HG03457 (cell line): ENCODE results near the gene NLRP2B.
"Not testable (repeated sequence)": the region's sequence is repeated elsewhere in the genome, so short reads cannot be mapped to it uniquely, and the experiment has no call there.

Source experiments
- ATAC-seq: cut with Tn5 transposase; IDR thresholded peaks from one replicate; pipeline ENCODE4 v1.9.1; 2021; ENCODE audit warnings: moderate number of reproducible peaks; ENCODE audit not compliant: unreplicated experiment

The NLRP2B gene

DNA sequence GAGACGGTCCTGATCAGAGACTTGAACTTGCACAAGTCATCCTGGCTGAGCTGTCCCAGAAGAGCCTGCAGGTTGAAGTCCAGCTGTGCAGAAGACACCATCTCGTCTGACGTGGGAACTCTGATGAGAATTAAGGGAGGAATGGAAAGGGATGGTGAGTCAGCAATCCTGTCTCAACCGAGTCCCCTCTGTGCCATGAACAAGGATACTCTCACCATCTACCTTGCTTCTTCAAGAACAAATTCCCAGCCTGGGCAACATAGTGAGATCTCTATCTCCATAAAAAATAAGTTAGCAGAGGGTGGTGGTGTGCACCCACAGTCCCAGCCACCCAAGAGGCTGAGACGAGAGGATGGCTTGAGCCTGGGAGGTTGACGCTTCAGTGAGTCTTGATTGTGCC is at the start of gene NLRP2B:
TSS of gene NLRP2B (minus strand) at position 101 of the 400 bp plus-strand sequence.
- no peak for ATAC-seq

DNA sequence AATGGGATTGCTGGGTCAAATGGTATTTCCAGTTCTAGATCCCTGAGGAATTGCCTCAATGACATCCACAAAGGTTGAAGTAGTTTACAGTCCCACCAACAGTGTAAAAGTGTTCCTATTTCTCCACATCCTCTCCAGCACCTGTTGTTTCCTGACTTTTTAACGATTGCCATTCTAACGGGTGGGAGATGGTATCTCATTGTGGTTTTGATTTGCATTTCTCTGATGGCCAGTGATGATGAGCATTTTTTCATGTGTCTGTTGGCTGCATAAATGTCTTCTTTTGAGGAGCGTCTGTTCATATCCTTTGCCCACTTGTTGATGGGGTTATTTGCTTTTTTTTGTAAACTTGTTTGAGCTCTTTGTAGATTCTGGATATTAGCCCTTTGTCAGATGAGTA is 45.9 kb upstream of the NLRP2B start:
- ATAC-seq = not testable (repeated sequence)

- no peak for ATAC-seq
Observed at GRCh38 chrX:57681341-57681740, 1.3 kb upstream of the NLRP2B start.

DNA sequence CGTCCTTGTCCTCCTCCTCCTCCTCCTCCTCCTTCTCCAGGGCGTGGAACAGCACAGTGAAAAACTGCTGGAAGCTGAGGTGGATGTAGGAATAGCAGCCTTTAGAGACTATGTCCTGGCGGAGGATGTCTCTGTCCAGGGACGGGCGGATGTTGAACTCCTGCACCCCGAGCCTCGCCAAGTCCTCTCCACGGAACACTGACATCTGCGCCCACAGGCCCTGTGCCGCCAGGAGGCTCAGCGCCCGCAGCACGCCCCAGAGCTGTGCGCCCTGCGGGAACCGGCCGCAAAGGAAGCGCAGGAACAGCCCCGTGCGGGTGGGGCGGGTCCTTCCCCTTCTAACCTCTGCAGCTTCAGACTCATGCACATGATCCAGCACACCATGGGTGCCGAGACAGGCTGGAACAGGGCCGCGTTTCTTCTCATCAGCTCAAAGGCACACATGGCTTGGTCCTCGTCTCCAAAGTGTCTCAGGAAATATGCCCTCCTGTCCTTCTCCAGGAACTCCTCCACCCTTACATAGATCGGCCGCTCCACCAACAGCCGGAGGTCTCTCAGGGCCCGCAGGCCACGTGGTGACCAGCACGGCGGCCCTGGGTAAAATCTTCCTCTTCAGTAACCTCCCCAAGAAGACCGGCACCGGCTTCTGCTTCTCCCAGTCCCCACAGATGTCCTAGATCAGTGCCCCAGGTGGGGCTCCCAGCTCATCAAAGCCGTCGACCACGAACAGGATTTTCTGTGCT is 1.2 kb downstream of the NLRP2B start:
- ATAC-seq = no peak

DNA sequence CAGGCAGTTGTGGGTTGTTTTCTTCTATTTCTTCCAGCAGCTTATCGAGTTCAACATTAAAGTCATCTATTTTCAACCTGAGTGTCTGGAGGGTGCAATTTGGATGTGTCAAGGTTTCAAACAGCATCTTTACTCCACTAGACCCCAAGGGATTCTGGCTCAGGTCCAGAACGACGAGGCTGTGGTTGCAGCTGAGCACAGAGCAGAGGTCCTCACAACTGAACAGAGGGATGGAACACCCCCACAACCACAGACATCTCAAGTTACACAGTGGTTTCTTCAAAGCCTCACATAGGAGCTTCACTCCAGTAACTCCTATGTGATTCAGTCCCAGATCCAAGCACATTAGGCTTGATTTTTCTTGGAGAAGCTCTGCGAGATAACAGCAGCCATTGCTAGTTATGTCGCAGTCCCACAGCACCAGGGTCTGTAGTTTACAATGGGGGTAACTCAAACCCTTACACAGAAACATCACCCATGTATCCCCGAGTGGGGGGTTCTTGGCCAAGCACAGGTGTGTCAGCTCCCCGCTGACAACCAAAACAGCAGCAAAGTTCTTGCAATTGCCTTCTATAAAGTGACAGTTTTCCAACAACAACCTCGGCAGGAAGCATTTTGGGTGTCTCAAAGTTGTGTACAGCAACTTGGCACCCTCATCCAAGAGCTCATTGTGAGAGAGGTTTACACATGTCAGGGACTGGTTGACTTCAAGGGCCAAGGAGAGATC is 2.8 kb downstream of the NLRP2B start:
- no peak for ATAC-seq

- no peak for ATAC-seq
Observed at GRCh38 chrX:57675320-57675719, 4.7 kb downstream of the NLRP2B start.

- no peak for ATAC-seq
Observed at GRCh38 chrX:57674861-57675260, 5.2 kb downstream of the NLRP2B start.

GRCh38 chrX:57669961-57670360 is 10.1 kb downstream of the NLRP2B start:
- no peak for ATAC-seq

DNA sequence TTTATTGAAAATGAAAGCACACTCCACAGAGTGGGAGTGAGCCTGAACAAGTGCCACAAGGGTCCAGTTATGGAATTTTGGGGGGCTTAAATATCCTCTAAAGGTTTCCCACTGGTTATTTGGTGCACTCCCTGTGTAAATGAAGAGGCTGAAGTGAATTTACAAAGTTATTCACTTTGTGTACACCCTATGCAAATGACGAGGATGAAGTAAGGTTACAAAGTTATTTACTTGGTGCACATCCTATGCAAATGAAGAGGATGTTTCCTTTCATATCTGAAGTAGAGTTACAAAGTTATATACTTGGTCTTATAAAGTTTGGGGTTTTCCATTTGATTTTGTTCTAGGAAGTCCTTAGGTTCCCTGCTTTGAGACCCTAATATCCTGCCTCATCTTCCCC is 13.1 kb downstream of the NLRP2B start:
- no peak for ATAC-seq

- no peak for ATAC-seq
Observed at GRCh38 chrX:57655065-57655464, 25.0 kb downstream of the NLRP2B start.

- ATAC-seq = no peak
Observed at GRCh38 chrX:57652705-57653104, 27.4 kb downstream of the NLRP2B start.

- no peak for ATAC-seq
Observed at GRCh38 chrX:57651169-57651919, 28.7 kb downstream of the NLRP2B start.

- no peak for ATAC-seq
Observed at GRCh38 chrX:57647020-57647419, 33.0 kb downstream of the NLRP2B start.

DNA sequence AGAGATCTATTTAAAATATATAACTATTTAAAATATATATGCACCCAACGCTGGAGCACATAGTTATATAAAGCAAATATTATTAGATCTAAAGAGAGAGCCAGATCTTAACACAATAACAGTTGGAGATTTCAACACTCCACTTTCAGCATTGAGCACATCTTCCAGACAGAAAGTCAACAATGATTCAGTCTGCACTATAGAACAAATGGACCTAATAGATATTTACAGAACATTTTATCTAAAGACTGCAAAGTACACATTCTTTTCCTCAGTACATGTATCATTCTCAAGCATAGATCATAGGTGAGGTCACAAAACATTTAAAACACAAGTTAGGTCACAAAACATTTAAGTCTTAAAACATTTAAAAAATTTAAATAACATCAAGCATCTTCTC is 36.4 kb downstream of the NLRP2B start:
- no peak for ATAC-seq

GRCh38 chrX:57641338-57641737 is 38.7 kb downstream of the NLRP2B start:
- no peak for ATAC-seq

- ATAC-seq = no peak
Observed at GRCh38 chrX:57640674-57641016, 39.4 kb downstream of the NLRP2B start.

GRCh38 chrX:57629438-57629837 is 50.6 kb downstream of the NLRP2B start:
- ATAC-seq = not testable (repeated sequence)
